Stimulated activated naive B cell treated with anti-CD40 and anti-IgM and Interleukin-4, amounts not matched to agents 10 μg/mL and 1 μg/mL and 100 μg/mL, for 72 hours (primary cell): ENCODE results near the gene AHSP.
"Not testable (repeated sequence)": the region's sequence is repeated elsewhere in the genome, so short reads cannot be mapped to it uniquely, and the experiment has no call there.

Source experiments
- ATAC-seq, 2 donors: fragments of 150-1000 bp; cut with Tn5 transposase; replicated peaks; 2 replicates each; pipeline ENCODE4 v1.10.0; 2021; ENCODE audit warnings: moderate library complexity in 1 of 2
- DNase-seq: peaks from one replicate; pipeline ENCODE4 v3.0.0; 2021
- H3K27ac Mint-ChIP-seq: one replicate; pipeline ENCODE4 v1.8.0; 2022; ENCODE audit warnings: mild to moderate bottlenecking, mixed read lengths
- H3K27me3 Mint-ChIP-seq, 2 donors: one replicate each; pipeline ENCODE4 v1.8.0; 2022; ENCODE audit warnings: mixed read lengths in 2 of 2
- H3K36me3 Mint-ChIP-seq, 2 donors: one replicate each; pipeline ENCODE4 v1.8.0; 2022; ENCODE audit warnings: mixed read lengths in 2 of 2, mild to moderate bottlenecking in 1 of 2
- H3K4me1 Mint-ChIP-seq, 2 donors: one replicate each; pipeline ENCODE4 v1.8.0; 2022; ENCODE audit warnings: mixed read lengths in 2 of 2, mild to moderate bottlenecking in 1 of 2
- H3K4me3 Mint-ChIP-seq, 2 donors: one replicate each; pipeline ENCODE4 v1.8.0; 2022; ENCODE audit warnings: mild to moderate bottlenecking in 2 of 2, mixed read lengths in 2 of 2, moderate library complexity in 1 of 2
- H3K9me3 Mint-ChIP-seq, 2 donors: one replicate each; pipeline ENCODE4 v1.8.0; 2022; ENCODE audit warnings: mixed read lengths in 2 of 2, mild to moderate bottlenecking in 1 of 2

The AHSP gene

GRCh38 chr16:31527734-31528274 lies at the start of gene AHSP:
Gene AHSP (plus strand): TSS chr16:31527900. CDS start chr16:31528140, 240 bp downstream.
- peak within 1 kb of the TSS; percentile 4 for H3K27ac Mint-ChIP-seq
- peak within 1 kb of the TSS in 1 of 2 donors; percentile 56 for H3K4me3 Mint-ChIP-seq
- peaks cover 9 to 19% of the 10 kb centered on the region in 2 donors for H3K4me1 Mint-ChIP-seq
- no peaks in the 10 kb centered on the region for H3K9me3 Mint-ChIP-seq
- H3K27me3 Mint-ChIP-seq, result peaks cover 22 to 25% of the 10 kb centered on the region in 2 donors
- no peaks in the 10 kb centered on the region for H3K36me3 Mint-ChIP-seq
- no peak for DNase-seq
- peak; percentile 78 to 83 for ATAC-seq

- no peak for DNase-seq
- Mint-ChIP-seq H3K4me1 (peaks cover 20 to 26% of the 10 kb centered on the region in 2 donors), H3K27ac (no peak overlapping the region), H3K36me3 (no peaks in the 10 kb centered on the region), H3K9me3 (peaks cover 0 to 2% of the 10 kb centered on the region in 2 donors), H3K4me3 (no peak overlapping the region), H3K27me3 (peaks cover 33 to 61% of the 10 kb centered on the region in 2 donors)
- ATAC-seq, result no peak
These were observed 48.7 kb upstream of the AHSP start for GRCh38 chr16:31478956-31479355.

GRCh38 chr16:31479751-31480150 lies 47.9 kb upstream of the AHSP start:
- Mint-ChIP-seq H3K27ac (no peak overlapping the region), H3K4me1 (peaks cover 20 to 23% of the 10 kb centered on the region in 2 donors), H3K27me3 (peaks cover 33 to 60% of the 10 kb centered on the region in 2 donors), H3K36me3 (no peaks in the 10 kb centered on the region), H3K4me3 (no peak overlapping the region), H3K9me3 (peaks cover 0 to 2% of the 10 kb centered on the region in 2 donors)
- no peak for ATAC-seq
- DNase-seq, result no peak

GRCh38 chr16:31480851-31481536 lies 46.7 kb upstream of the AHSP start:
- peaks cover 0 to 2% of the 10 kb centered on the region in 2 donors for H3K9me3 Mint-ChIP-seq
- no peaks in the 10 kb centered on the region for H3K36me3 Mint-ChIP-seq
- H3K4me1 Mint-ChIP-seq, result peaks cover 18 to 20% of the 10 kb centered on the region in 2 donors
- H3K4me3 Mint-ChIP-seq, result no peak overlapping the region
- DNase-seq (no peak), ATAC-seq (no peak)
- H3K27ac Mint-ChIP-seq, result no peak overlapping the region
- H3K27me3 Mint-ChIP-seq, result peaks cover 36 to 71% of the 10 kb centered on the region in 2 donors

GRCh38 chr16:31483081-31483480 lies 44.6 kb upstream of the AHSP start, which contains the start of gene SLC5A2:
Gene SLC5A2 (plus strand): TSS chr16:31483123. CDS start chr16:31483137, 14 bp downstream.
- H3K9me3 Mint-ChIP-seq, result no peaks in the 10 kb centered on the region
- H3K36me3 Mint-ChIP-seq, result no peaks in the 10 kb centered on the region
- DNase-seq, result no peak
- H3K27ac Mint-ChIP-seq, result no peak within 1 kb of the TSS
- peaks cover 30 to 64% of the 10 kb centered on the region in 2 donors for H3K27me3 Mint-ChIP-seq
- no peak within 1 kb of the TSS for H3K4me3 Mint-ChIP-seq
- H3K4me1 Mint-ChIP-seq, result peaks cover 8 to 10% of the 10 kb centered on the region in 2 donors
- no peak for ATAC-seq

- not testable (repeated sequence) for H3K36me3 Mint-ChIP-seq, H3K27ac Mint-ChIP-seq, H3K9me3 Mint-ChIP-seq, ATAC-seq, DNase-seq, H3K4me3 Mint-ChIP-seq
- Mint-ChIP-seq H3K4me1 (peaks cover 6 to 10% of the 10 kb centered on the region in 2 donors), H3K27me3 (peaks cover 28 to 63% of the 10 kb centered on the region in 2 donors)
These were observed 43.7 kb upstream of the AHSP start for GRCh38 chr16:31484048-31484447.

- peaks cover 25 to 59% of the 10 kb centered on the region in 2 donors for H3K27me3 Mint-ChIP-seq
These were observed 43.1 kb upstream of the AHSP start for GRCh38 chr16:31484491-31485171.

GRCh38 chr16:31485571-31485970 lies 42.1 kb upstream of the AHSP start:
- Mint-ChIP-seq H3K4me3 (no peak overlapping the region), H3K27me3 (peaks cover 22 to 51% of the 10 kb centered on the region in 2 donors), H3K4me1 (peaks cover 6 to 10% of the 10 kb centered on the region in 2 donors), H3K36me3 (peaks cover 6 to 11% of the 10 kb centered on the region in 2 donors), H3K27ac (no peak overlapping the region), H3K9me3 (no peaks in the 10 kb centered on the region)
- DNase-seq (no peak), ATAC-seq (no peak)

More at GRCh38 chr16:31484491-31485171, 43.1 kb upstream of the AHSP start:
- Mint-ChIP-seq H3K27ac (no peak overlapping the region), H3K9me3 (no peaks in the 10 kb centered on the region), H3K4me3 (no peak overlapping the region), H3K36me3 (peaks cover 6% of the 10 kb centered on the region in 2 donors), H3K4me1 (peaks cover 6 to 10% of the 10 kb centered on the region in 2 donors)
- ATAC-seq (no peak), DNase-seq (no peak)

- peaks cover 18 to 46% of the 10 kb centered on the region in 2 donors for H3K27me3 Mint-ChIP-seq
- no peak for ATAC-seq
- no peak for DNase-seq
- H3K4me1 Mint-ChIP-seq, result peaks cover 6 to 10% of the 10 kb centered on the region in 2 donors
- H3K27ac Mint-ChIP-seq, result no peak overlapping the region
- H3K36me3 Mint-ChIP-seq, result peaks cover 9 to 15% of the 10 kb centered on the region in 2 donors
- no peak overlapping the region for H3K4me3 Mint-ChIP-seq
- H3K9me3 Mint-ChIP-seq, result no peaks in the 10 kb centered on the region
These were observed 41.7 kb upstream of the AHSP start for GRCh38 chr16:31486045-31486444.

- no peak for ATAC-seq
- peaks cover 3 to 10% of the 10 kb centered on the region in 2 donors for H3K4me1 Mint-ChIP-seq
- H3K4me3 Mint-ChIP-seq, result peak overlapping the region; percentile 88
- H3K27ac Mint-ChIP-seq, result peak overlapping the region; percentile 60
- H3K9me3 Mint-ChIP-seq, result no peaks in the 10 kb centered on the region
- no peak for DNase-seq
- H3K36me3 Mint-ChIP-seq, result peaks cover 16 to 21% of the 10 kb centered on the region in 2 donors
- H3K27me3 Mint-ChIP-seq, result peaks cover 14 to 38% of the 10 kb centered on the region in 2 donors
These were observed 40.5 kb upstream of the AHSP start for GRCh38 chr16:31487071-31487719.

- peak overlapping the region; percentile 60 for H3K27ac Mint-ChIP-seq
- peaks cover 8 to 31% of the 10 kb centered on the region in 2 donors for H3K27me3 Mint-ChIP-seq
- peaks cover 6 to 10% of the 10 kb centered on the region in 2 donors for H3K4me1 Mint-ChIP-seq
- H3K36me3 Mint-ChIP-seq, result peaks cover 16 to 26% of the 10 kb centered on the region in 2 donors
- peak; percentile 93 to 97 for ATAC-seq
- peak overlapping the region; percentile 88 for H3K4me3 Mint-ChIP-seq
- DNase-seq, result no peak
- no peaks in the 10 kb centered on the region for H3K9me3 Mint-ChIP-seq
These were observed 39.8 kb upstream of the AHSP start for GRCh38 chr16:31487720-31488467.

- H3K4me1 Mint-ChIP-seq, result peaks cover 8 to 10% of the 10 kb centered on the region in 2 donors
- H3K27ac Mint-ChIP-seq, result peak overlapping the region; percentile 63
- peaks cover 23 to 34% of the 10 kb centered on the region in 2 donors for H3K36me3 Mint-ChIP-seq
- DNase-seq (no peak), ATAC-seq (no peak)
- H3K27me3 Mint-ChIP-seq, result peaks cover 8 to 27% of the 10 kb centered on the region in 2 donors
- peak overlapping the region; percentile 88 for H3K4me3 Mint-ChIP-seq
- no peaks in the 10 kb centered on the region for H3K9me3 Mint-ChIP-seq
These were observed 39.0 kb upstream of the AHSP start for GRCh38 chr16:31488468-31489297.

GRCh38 chr16:31489298-31489564 lies 38.5 kb upstream of the AHSP start:
- Mint-ChIP-seq H3K9me3 (no peaks in the 10 kb centered on the region), H3K36me3 (peaks cover 26 to 37% of the 10 kb centered on the region in 2 donors), H3K4me1 (peaks cover 8 to 10% of the 10 kb centered on the region in 2 donors), H3K4me3 (no peak overlapping the region), H3K27ac (peak overlapping the region; percentile 63), H3K27me3 (peaks cover 8 to 26% of the 10 kb centered on the region in 2 donors)
- DNase-seq (no peak), ATAC-seq (no peak)
